Amniotic epithelial cell (primary cell): ENCODE results near the gene FGD2.

Source experiments
- DNase-seq: peaks from one replicate; pipeline ENCODE4 v3.0.0-alpha.2; 2010; ENCODE audit warnings: low read depth

FGD2 gene, protein sequence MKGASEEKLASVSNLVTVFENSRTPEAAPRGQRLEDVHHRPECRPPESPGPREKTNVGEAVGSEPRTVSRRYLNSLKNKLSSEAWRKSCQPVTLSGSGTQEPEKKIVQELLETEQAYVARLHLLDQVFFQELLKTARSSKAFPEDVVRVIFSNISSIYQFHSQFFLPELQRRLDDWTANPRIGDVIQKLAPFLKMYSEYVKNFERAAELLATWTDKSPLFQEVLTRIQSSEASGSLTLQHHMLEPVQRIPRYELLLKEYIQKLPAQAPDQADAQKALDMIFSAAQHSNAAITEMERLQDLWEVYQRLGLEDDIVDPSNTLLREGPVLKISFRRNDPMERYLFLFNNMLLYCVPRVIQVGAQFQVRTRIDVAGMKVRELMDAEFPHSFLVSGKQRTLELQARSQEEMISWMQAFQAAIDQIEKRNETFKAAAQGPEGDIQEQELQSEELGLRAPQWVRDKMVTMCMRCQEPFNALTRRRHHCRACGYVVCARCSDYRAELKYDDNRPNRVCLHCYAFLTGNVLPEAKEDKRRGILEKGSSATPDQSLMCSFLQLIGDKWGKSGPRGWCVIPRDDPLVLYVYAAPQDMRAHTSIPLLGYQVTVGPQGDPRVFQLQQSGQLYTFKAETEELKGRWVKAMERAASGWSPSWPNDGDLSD

GRCh38 chr6:37005061-37005810, at the start of gene FGD2:
Gene FGD2, plus strand, starts transcription at chr6:37005655. Its CDS starts 163 bp downstream, at chr6:37005818.
- DNase-seq = no peak

- peak; percentile 50 for DNase-seq
These were observed 49.6 kb upstream of the FGD2 start for GRCh38 chr6:36955671-36956445.

DNA sequence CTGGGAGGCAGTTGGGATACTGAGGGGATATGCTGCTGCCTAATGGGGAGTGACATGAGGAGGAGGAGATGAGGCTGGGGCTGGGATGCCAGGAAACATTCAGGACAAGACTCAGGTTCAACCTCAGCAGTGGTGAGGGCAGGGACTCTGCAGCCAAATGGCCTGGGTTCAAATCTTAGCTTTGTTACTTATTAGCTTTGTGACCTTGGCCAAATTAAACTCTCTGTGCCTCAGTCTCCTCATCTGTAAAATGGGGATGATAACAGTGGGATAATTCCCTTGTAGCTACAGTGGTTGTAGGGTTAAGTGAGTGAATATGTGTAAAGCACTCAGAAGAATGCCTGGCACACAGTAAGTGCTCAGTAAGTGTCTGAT, 49.0 kb upstream of the FGD2 start:
- DNase-seq = no peak

- no peak for DNase-seq
These were observed 47.6 kb upstream of the FGD2 start for GRCh38 chr6:36957773-36958271.

DNA sequence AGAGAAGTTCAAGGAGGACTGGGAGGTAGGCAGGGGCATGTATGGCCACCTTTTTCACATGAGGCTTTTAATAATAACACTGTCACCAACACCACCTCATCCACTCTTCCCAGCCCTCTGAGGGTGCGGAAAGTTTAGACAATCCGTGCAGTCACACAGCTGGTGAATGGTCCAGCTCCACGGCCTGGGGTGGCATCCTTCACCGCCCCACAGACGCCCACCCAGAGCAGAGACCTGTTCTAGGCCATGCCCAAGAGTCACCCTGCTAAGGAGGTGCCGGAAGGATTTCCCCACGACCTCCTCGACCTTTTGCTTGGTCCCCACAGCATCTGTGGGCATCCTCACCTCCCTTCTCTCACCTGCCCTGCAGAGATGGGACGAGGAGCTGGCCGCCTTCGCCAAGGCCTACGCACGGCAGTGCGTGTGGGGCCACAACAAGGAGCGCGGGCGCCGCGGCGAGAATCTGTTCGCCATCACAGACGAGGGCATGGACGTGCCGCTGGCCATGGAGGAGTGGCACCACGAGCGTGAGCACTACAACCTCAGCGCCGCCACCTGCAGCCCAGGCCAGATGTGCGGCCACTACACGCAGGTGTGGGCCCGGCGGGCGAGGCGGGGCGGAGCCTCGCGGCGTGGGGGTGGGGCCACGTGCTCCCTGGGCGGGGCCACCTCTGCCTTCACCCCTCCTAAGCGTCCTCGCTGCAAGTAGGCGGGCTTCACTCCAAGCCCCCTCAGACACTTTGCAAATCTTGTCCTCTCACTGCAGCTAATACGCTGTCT, 46.5 kb upstream of the FGD2 start:
- no peak for DNase-seq

DNA sequence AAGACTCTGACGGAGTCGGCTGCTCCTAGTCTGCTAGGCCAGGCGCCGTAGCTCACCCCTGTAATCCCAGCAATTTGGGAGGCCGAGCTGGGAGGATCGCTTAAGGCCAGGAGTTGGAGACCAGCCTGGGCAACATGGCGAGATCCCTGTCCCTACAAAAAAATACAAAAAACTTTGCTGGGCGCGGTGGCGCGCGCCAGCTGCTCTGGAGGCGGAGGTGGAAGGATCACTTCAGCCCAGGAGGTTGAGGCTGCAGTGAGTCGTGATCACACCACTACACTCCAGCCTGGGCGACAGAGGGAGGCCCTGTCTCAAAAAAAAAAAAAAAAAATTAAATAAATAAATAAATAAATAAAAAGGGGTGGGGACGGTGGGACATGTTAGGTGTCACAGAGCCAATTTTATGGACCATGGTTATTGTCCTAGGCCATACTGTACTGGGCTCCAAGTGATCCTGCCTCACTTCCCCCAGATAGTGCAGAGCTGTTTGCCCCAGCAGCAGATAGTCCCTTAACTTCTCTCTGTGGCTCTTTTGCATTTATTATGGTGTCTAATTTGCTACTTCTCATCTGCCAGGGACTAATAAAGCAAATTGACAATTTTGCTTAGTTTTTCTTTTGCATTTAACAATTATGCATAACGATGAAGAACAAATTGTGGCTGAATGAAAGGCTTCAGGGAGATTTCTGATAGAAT, 45.8 kb upstream of the FGD2 start:
- no peak for DNase-seq

DNA sequence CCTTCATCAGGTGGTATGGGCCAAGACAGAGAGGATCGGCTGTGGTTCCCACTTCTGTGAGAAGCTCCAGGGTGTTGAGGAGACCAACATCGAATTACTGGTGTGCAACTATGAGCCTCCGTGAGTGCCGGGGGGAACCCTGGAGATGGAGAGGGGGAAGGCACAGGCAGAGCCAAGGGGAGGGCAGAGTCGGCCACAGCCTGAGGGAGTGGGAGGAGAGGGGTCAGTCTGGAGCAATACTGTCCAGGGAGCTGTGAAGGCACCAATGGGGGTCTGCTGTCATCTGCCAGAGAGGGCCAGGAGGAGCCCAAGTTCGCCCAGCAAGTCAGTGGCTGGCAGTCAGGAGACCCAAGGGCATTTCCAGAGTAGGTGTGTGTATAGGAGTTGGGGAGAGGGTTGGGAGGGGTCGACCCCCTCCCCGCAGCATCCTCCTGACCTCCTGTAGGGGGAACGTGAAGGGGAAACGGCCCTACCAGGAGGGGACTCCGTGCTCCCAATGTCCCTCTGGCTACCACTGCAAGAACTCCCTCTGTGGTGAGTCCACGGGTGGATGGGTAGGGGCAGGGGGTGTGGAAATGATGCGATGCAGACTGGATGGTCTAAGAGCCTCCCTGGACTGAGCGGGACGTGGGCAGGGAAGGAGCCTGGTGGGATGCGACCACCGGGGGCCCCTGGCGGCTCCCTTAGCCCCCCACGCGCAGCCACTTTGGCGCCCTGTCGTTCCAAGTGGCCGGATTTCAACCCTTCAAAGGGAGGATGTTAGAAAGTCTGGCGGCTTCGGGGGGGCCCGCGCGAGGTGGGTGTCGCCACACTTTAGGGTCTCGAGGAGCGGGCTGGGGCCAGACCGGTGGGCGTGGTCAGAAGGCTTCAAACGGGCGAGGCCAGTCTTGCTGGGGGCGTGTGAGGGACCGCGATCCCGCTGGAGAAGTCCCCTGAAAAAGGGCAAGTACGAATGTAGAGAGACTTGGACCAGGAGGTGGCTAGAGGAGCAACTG, 43.7 kb upstream of the FGD2 start:
- DNase-seq = no peak

DNA sequence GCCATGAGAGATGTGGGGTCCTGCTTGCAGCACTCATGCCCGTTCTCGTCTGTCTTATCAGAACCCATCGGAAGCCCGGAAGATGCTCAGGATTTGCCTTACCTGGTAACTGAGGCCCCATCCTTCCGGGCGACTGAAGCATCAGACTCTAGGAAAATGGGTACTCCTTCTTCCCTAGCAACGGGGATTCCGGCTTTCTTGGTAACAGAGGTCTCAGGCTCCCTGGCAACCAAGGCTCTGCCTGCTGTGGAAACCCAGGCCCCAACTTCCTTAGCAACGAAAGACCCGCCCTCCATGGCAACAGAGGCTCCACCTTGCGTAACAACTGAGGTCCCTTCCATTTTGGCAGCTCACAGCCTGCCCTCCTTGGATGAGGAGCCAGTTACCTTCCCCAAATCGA, 42.6 kb upstream of the FGD2 start:
- peak; percentile 62 for DNase-seq

GRCh38 chr6:36963451-36964290, 41.8 kb upstream of the FGD2 start:
- DNase-seq = no peak

- no peak for DNase-seq
These were observed 41.1 kb upstream of the FGD2 start for GRCh38 chr6:36964349-36964748.

- no peak for DNase-seq
These were observed 40.5 kb upstream of the FGD2 start for GRCh38 chr6:36964908-36965307.

- no peak for DNase-seq
These were observed 38.2 kb upstream of the FGD2 start for GRCh38 chr6:36967301-36967700.

- DNase-seq = no peak
These were observed 37.7 kb upstream of the FGD2 start for GRCh38 chr6:36967757-36968156.

GRCh38 chr6:36968266-36968977, 37.0 kb upstream of the FGD2 start:
- no peak for DNase-seq

DNA sequence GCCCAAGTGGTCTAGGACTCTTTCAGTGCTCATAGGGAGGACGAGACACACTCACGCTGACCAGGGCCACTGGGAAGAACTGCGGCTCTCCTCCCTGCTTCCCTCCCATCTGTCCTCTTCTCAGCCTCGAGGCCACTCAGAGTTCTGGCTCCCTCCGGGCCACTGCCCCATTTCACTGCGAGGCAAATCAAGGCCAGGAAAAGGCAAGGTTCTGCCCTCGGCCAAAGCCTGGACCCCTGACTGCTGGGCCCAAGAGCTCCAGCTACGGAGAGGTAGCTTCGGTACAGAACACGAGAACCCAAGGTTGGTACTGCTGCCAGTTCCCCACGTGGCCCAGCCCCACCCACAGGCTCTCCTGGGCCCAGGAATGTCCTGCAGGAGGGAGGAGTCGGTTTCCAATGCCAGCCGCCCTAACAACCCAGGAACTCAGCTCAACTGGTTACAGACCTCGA, 36.2 kb upstream of the FGD2 start:
- no peak for DNase-seq

DNA sequence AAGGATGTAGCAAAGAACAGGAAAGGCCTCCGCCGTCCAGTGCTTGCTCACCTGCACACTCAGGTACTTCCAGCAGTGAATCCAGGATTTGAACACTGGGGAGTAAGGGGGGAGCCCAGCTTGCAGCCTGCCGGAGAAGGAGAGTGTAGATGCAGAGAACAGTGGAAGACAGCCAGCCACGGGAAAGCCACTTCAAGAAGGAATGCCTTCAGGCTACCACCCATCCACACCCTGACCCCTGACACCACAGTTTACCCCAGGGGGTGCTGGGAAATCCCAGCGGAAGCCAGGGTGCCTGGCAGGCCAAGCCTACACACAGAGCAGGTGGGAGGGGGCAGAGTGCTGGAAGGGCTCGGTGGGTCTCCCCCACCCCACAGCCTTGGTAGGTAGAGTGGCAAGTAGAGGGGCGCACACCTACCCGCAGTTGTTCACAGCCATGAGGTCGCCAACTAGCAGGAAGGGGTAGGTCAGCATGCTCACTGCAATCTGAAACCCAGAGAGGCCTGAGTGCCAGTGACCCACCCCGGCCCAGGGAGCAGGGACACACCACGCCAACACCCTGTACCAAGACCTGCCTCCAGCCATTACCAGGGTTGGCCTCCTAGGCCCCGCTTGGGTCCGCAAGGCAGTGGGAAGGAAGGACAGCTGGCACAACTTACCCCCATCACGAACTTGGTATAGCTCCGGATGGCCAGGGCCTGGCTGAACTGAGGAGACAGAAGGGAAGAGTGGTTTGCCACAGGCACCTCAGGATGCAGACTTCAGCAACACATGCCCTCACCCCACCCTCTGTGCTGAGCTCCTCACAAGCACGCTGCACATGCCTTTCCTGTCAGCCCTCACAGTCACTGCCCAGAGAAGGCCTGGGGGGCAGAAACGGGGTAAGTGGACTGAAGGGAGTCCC, 35.2 kb upstream of the FGD2 start:
- DNase-seq = no peak
